Neuronal stem cell (in vitro differentiated cells): ENCODE results near the gene MSH6.

Experiments
- DNase-seq: peaks from one replicate; pipeline ENCODE4 v3.0.0-alpha.2; 2013; ENCODE audit warnings: low spot score
- H2AFZ ChIP-seq: one replicate; pipeline ENCODE4 v1.6.1; 2013; ENCODE audit warnings: mild to moderate bottlenecking, low read length, inconsistent platforms
- H2AK5ac ChIP-seq: 2 replicates; pipeline ENCODE4 v1.6.1; 2013; ENCODE audit warnings: low read depth, mild to moderate bottlenecking, inconsistent platforms, low read length, moderate library complexity, mixed read lengths
- H2BK120ac ChIP-seq: 2 replicates; pipeline ENCODE4 v1.6.1; 2013; ENCODE audit warnings: low read depth, mild to moderate bottlenecking, inconsistent platforms, low read length, moderate library complexity, mixed read lengths
- H2BK12ac ChIP-seq: one replicate; pipeline ENCODE4 v1.6.1; 2013; ENCODE audit warnings: low read length, inconsistent platforms
- H2BK15ac ChIP-seq: 2 replicates; pipeline ENCODE4 v1.6.1; 2013; ENCODE audit warnings: mild to moderate bottlenecking, low read length, inconsistent platforms, mixed read lengths
- H2BK5ac ChIP-seq: one replicate; pipeline ENCODE4 v1.6.1; 2013; ENCODE audit warnings: inconsistent platforms, mild to moderate bottlenecking, low read length, moderate library complexity
- H3K14ac ChIP-seq: one replicate; pipeline ENCODE4 v1.6.1; 2013; ENCODE audit warnings: low read length, inconsistent platforms
- H3K18ac ChIP-seq: 2 replicates; pipeline ENCODE4 v1.6.1; 2013; ENCODE audit warnings: low read length, inconsistent platforms
- H3K23ac ChIP-seq: 2 replicates; pipeline ENCODE4 v1.6.1; 2013; ENCODE audit warnings: low read depth, mild to moderate bottlenecking, mixed read lengths, low read length, inconsistent platforms; ENCODE audit not compliant: poor library complexity
- H3K27ac ChIP-seq: replicated peaks from 3 replicates; pipeline ENCODE4 v1.5.1; 2013; ENCODE audit warnings: low read length, inconsistent platforms
- H3K27me3 ChIP-seq, 3 experiments: 2 replicates each; pipeline ENCODE4 v1.6.1; 2013; ENCODE audit warnings: low read length in 3 of 3, mild to moderate bottlenecking in 2 of 3, inconsistent platforms in 1 of 3, low read depth in 1 of 3, mixed read lengths in 1 of 3, moderate library complexity in 1 of 3; ENCODE audit not compliant: control insufficient read depth in 3 of 3, insufficient read depth in 3 of 3
- H3K36me3 ChIP-seq, 2 donors: replicated peaks in 1 of 2; 2 replicates each; pipeline ENCODE4 v1.6.1; 2013; ENCODE audit warnings: low read length in 2 of 2; ENCODE audit not compliant: control insufficient read depth in 2 of 2, insufficient read depth in 2 of 2
- H3K4ac ChIP-seq: 2 replicates; pipeline ENCODE4 v1.6.1; 2013; ENCODE audit warnings: inconsistent platforms, mild to moderate bottlenecking, low read length, moderate library complexity
- H3K4me1 ChIP-seq, 2 donors: 1 replicate in 1 of 2; 2 replicates in 1 of 2; pipeline ENCODE4 v1.6.1; 2013; ENCODE audit warnings: low read length in 2 of 2, low read depth in 1 of 2; ENCODE audit not compliant: control insufficient read depth in 2 of 2, insufficient read depth in 1 of 2
- H3K4me2 ChIP-seq: one replicate; pipeline ENCODE4 v1.6.1; 2013; ENCODE audit warnings: mild to moderate bottlenecking, low read length, inconsistent platforms; ENCODE audit not compliant: insufficient read depth, poor library complexity, severe bottlenecking
- H3K4me3 ChIP-seq, 2 donors: 2 replicates each; pipeline ENCODE4 v1.5.1; 2013; ENCODE audit warnings: low read length in 2 of 2, mild to moderate bottlenecking in 2 of 2, inconsistent platforms in 1 of 2, moderate library complexity in 1 of 2
- H3K79me1 ChIP-seq: one replicate; pipeline ENCODE4 v1.6.1; 2013; ENCODE audit warnings: low read depth, mild to moderate bottlenecking, inconsistent platforms, low read length, moderate library complexity
- H3K9ac ChIP-seq: one replicate; pipeline ENCODE4 v1.6.1; 2013; ENCODE audit warnings: mild to moderate bottlenecking, low read depth, low read length, inconsistent platforms; ENCODE audit not compliant: poor library complexity
- H3K9me3 ChIP-seq, 2 donors: replicated peaks in 1 of 2; 2 replicates each; pipeline versions ENCODE3 to v1.6.1; 2013; ENCODE audit warnings: low read length in 2 of 2, mild to moderate bottlenecking in 2 of 2, inconsistent platforms in 1 of 2, low read depth in 1 of 2, mixed read lengths in 1 of 2, moderate library complexity in 1 of 2; ENCODE audit not compliant: control insufficient read depth in 2 of 2, insufficient read depth in 1 of 2
- H4K8ac ChIP-seq: one replicate; pipeline ENCODE4 v1.6.1; 2013; ENCODE audit warnings: low read depth, mild to moderate bottlenecking, inconsistent platforms, low read length, moderate library complexity
- H4K91ac ChIP-seq: one replicate; pipeline ENCODE4 v1.6.1; 2013; ENCODE audit warnings: low read length, low read depth, mild to moderate bottlenecking, inconsistent platforms; ENCODE audit not compliant: poor library complexity
- WGBS, 2 donors: extraction: QIAGEN DNeasy Blood & Tissue Kit; methylation state at CpG; one replicate each; pipeline ENCODE4 v1.1.7; 2013; ENCODE audit warnings: missing lambda C conversion rate in 2 of 2, mixed read lengths in 1 of 2; ENCODE audit not compliant: insufficient read length in 2 of 2, insufficient replicate concordance in 1 of 2; ENCODE audit errors: extremely low coverage in 2 of 2; 5-methylcytosine and 5-hydroxymethylcytosine counted together

The MSH6 gene

DNA sequence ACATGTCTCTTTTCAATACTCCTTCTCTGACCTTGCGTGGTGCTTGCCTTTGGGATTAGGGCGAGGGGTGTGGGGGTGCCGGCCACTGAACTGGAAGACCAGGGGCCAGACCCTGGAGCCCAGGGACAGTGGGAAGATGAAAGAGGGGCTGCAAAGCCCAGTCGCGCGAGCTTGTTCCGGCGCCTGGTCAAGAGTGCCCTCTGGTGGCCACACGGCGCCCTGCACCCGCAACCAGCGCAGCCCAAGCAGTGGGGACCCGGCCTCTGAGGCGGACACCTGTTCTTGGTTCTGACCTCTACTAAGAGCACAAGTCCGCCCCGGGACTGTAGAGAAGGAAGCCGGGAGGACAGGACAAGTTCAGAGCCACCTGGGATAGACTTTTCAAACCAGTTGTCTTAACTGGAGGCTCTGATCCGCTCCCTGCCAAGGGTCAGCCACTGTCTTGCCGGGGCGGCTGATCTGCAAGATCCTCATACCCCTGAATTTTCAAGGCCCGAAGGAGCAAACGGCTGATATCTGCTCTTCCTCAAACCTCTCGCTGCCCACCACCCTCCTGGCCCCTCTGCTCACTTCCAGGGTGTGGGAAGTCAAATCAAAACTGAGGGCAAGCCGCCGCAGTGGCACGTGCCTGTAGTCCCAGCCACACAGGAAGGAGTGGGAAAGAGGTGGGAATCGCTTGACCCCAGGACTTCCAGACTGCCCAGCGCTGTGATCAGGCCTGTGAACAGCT is 14.9 kb upstream of the MSH6 start:
- Histone ChIP-seq H2BK5ac (peak overlapping the region; percentile 63), H4K91ac (no peak overlapping the region), H3K79me1 (no peaks in the 10 kb centered on the region), H3K4me1 (no peaks in the 10 kb centered on the region), H3K4me2 (no peak overlapping the region), H3K9me3 (no peaks in the 10 kb centered on the region), H2AK5ac (no peak overlapping the region), H2BK15ac (peak overlapping the region; percentile 62), H3K27ac (no peak overlapping the region), H3K23ac (no peak overlapping the region), H4K8ac (no peak overlapping the region), H3K27me3 (no peaks in the 10 kb centered on the region), H3K4ac (no peak overlapping the region), H3K18ac (peak overlapping the region; percentile 67), H2BK120ac (peak overlapping the region; percentile 92), H3K36me3 (no peaks in the 10 kb centered on the region), H3K4me3 (no peak overlapping the region), H3K9ac (no peak overlapping the region), H2BK12ac (peak overlapping the region; percentile 82), H2AFZ (peak overlapping the region; percentile 93), H3K14ac (no peak overlapping the region)
- WGBS, 2 donors, result no CpG with 5 or more reads among the region's 28 CpGs
- peak; percentile 59 for DNase-seq

DNA sequence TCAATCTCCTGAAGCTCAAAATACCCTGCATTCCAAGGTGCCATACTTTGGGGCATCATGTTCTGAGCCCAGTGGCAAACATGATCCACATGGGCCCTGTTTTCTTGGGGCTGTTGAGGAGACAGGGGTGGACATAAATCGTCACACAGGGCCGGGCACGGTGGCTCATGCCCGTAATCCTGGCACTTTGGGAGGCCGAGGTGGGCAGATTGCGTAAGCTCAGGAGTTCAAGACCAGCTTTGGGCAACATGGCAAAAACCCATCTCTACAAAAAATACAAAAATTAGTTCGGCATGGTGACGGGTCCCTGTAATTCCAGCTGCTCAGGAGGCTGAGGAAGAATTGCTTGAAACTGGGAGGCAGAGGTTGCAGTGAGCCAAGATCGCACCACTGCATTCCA is 13.6 kb upstream of the MSH6 start:
- Histone ChIP-seq H2AK5ac (no peak overlapping the region), H3K9me3 (no peaks in the 10 kb centered on the region), H2BK12ac (no peak overlapping the region), H2BK5ac (no peak overlapping the region), H2BK120ac (no peak overlapping the region), H3K4me3 (no peak overlapping the region), H3K4me1 (no peaks in the 10 kb centered on the region), H3K4me2 (no peak overlapping the region), H3K23ac (no peak overlapping the region), H3K4ac (no peak overlapping the region), H3K14ac (no peak overlapping the region), H3K18ac (no peak overlapping the region), H2BK15ac (no peak overlapping the region), H3K79me1 (no peaks in the 10 kb centered on the region), H3K27me3 (no peaks in the 10 kb centered on the region), H3K36me3 (no peaks in the 10 kb centered on the region), H4K91ac (no peak overlapping the region), H3K9ac (no peak overlapping the region), H2AFZ (no peak overlapping the region), H4K8ac (no peak overlapping the region), H3K27ac (no peak overlapping the region)
- WGBS, 2 donors, result no CpG with 5 or more reads among the region's 9 CpGs
- no peak for DNase-seq

DNA sequence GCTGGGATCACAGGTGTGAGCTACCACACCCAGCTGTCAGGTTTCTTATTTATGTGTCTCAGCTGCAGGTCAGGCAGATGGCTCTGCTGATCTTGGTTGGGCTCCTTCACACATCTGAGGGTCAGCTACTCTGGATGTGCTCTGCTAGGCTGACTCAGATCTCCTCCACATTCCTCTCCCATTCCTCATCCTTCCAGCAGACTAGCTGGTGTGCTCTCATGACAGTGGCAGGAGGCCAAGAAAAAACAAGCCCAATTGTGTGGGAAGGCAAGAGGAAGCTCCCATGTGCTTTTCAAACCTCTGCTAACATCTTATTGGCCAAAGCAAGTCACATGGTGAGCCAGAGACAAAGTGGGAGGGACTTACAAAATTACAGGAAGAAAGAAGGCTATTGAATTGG is 11.7 kb upstream of the MSH6 start:
- Histone ChIP-seq H2BK15ac (no peak overlapping the region), H3K4me1 (no peaks in the 10 kb centered on the region), H3K18ac (no peak overlapping the region), H3K27ac (no peak overlapping the region), H3K4me2 (no peak overlapping the region), H4K8ac (no peak overlapping the region), H3K4me3 (peak overlapping the region in 1 of 2 donors; percentile 39), H3K9ac (no peak overlapping the region), H2AFZ (peak overlapping the region; percentile 23), H3K14ac (no peak overlapping the region), H2BK120ac (no peak overlapping the region), H3K27me3 (peaks cover 0 to 4% (median 0%) of the 10 kb centered on the region in 3 experiments), H3K4ac (no peak overlapping the region), H4K91ac (no peak overlapping the region), H3K79me1 (no peaks in the 10 kb centered on the region), H3K36me3 (no peaks in the 10 kb centered on the region), H2BK12ac (no peak overlapping the region), H2BK5ac (no peak overlapping the region), H2AK5ac (no peak overlapping the region), H3K23ac (no peak overlapping the region), H3K9me3 (no peaks in the 10 kb centered on the region)
- no peak for DNase-seq

DNA sequence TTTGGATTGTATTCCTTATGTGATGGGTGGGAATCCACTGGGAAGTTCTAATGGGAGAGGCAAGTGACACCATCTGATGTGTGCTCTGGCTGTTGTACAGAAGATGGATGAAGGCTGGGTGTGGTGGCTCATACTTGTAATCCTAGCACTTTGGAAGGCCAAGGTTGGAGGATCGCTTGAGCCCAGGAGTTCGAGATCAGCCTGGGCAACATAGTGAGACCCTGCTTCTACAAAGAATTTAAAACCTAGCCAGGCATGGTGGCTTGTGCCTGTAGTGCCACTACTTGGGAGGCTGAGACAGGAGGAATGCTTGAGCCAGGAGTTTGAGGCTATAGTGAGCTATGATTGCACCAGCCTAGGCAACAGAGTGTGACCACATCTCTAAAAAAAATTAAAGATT is 10.6 kb upstream of the MSH6 start:
- Histone ChIP-seq H3K23ac (no peak overlapping the region), H3K9ac (no peak overlapping the region), H4K91ac (no peak overlapping the region), H3K27me3 (peaks cover 0 to 4% (median 0%) of the 10 kb centered on the region in 3 experiments), H2BK15ac (no peak overlapping the region), H3K14ac (no peak overlapping the region), H3K79me1 (no peaks in the 10 kb centered on the region), H2BK120ac (no peak overlapping the region), H3K4me1 (no peaks in the 10 kb centered on the region), H3K27ac (no peak overlapping the region), H3K4me2 (no peak overlapping the region), H2BK5ac (no peak overlapping the region), H2AFZ (no peak overlapping the region), H2BK12ac (no peak overlapping the region), H2AK5ac (no peak overlapping the region), H3K9me3 (no peaks in the 10 kb centered on the region), H4K8ac (no peak overlapping the region), H3K36me3 (no peaks in the 10 kb centered on the region), H3K4ac (no peak overlapping the region), H3K18ac (no peak overlapping the region), H3K4me3 (no peak overlapping the region)
- no peak for DNase-seq
- WGBS, 2 donors, result no CpG with 5 or more reads among the region's 2 CpGs
